Liver (tissue), 9 donors: ENCODE results near the gene IRF2. TPM values are rescaled to one million over a fixed set of nuclear protein-coding genes. Genes with fewer than 3 reads are reported as not detected.

Experiments used
- DNase-seq: peaks from one replicate; pipeline ENCODE4 v3.0.0-alpha.2; 2017; ENCODE audit warnings: low spot score
- H3K27ac ChIP-seq, 2 donors: one replicate each; pipeline ENCODE4 v1.7.0; 2013; ENCODE audit warnings: inconsistent platforms in 2 of 2, low read length in 2 of 2, control low read depth in 1 of 2, low read depth in 1 of 2, mild to moderate bottlenecking in 1 of 2
- H3K27me3 ChIP-seq, 4 donors: one replicate each; pipeline versions ENCODE4 v1.6.1 to v1.7.0; 2013; ENCODE audit warnings: low read length in 3 of 4, inconsistent platforms in 1 of 4, mild to moderate bottlenecking in 1 of 4, moderate library complexity in 1 of 4; ENCODE audit not compliant: control insufficient read depth in 4 of 4, insufficient read depth in 4 of 4
- H3K36me3 ChIP-seq, 4 donors: one replicate each; pipeline versions ENCODE4 v1.6.1 to v1.7.0; 2013; ENCODE audit warnings: low read length in 3 of 4, mild to moderate bottlenecking in 3 of 4, low read depth in 1 of 4, moderate library complexity in 1 of 4; ENCODE audit not compliant: control insufficient read depth in 4 of 4, insufficient read depth in 3 of 4
- H3K4me1 ChIP-seq, 4 donors: one replicate each; pipeline versions ENCODE4 v1.6.1 to v1.7.0; 2013; ENCODE audit warnings: low read length in 3 of 4, mild to moderate bottlenecking in 3 of 4, moderate library complexity in 1 of 4; ENCODE audit not compliant: control insufficient read depth in 4 of 4, insufficient read depth in 4 of 4
- H3K4me3 ChIP-seq, 3 donors: one replicate each; pipeline versions ENCODE4 v1.6.1 to v1.7.0; 2013; ENCODE audit warnings: low read length in 3 of 3, control low read depth in 1 of 3, low read depth in 1 of 3, mild to moderate bottlenecking in 1 of 3
- H3K9ac ChIP-seq, 2 donors: one replicate each; pipeline ENCODE4 v1.7.0; 2013; ENCODE audit warnings: low read length in 2 of 2, mild to moderate bottlenecking in 2 of 2, moderate library complexity in 2 of 2, control low read depth in 1 of 2, low read depth in 1 of 2
- H3K9me3 ChIP-seq, 4 donors: one replicate each; pipeline versions ENCODE4 v1.6.1 to v1.7.0; 2013; ENCODE audit warnings: low read length in 3 of 4; ENCODE audit not compliant: control insufficient read depth in 4 of 4
- ATF3 ChIP-seq: IDR thresholded peaks from 2 replicates; pipeline ENCODE4 v1.6.1; 2016; ENCODE audit warnings: antibody characterized with exemption
- CTCF ChIP-seq: fragments of 150-350 bp; IDR thresholded peaks from 2 replicates; pipeline ENCODE4 v1.5.1; 2017; ENCODE audit warnings: improper control_type of control experiment, low read depth, low read length; ENCODE audit not compliant: missing input control
- EGR1 ChIP-seq, 2 donors: IDR thresholded peaks; 2 replicates each; pipeline ENCODE4 v1.6.1; 2016 to 2018; ENCODE audit warnings: antibody characterized with exemption in 2 of 2, low read depth in 2 of 2
- FOXA1 ChIP-seq: IDR thresholded peaks from 2 replicates; pipeline ENCODE4 v1.6.1; 2016; ENCODE audit warnings: antibody characterized with exemption
- FOXA2 ChIP-seq: IDR thresholded peaks from 2 replicates; pipeline ENCODE4 v1.6.1; 2016; ENCODE audit warnings: antibody characterized with exemption
- GABPA ChIP-seq, 2 donors: IDR thresholded peaks in 1 of 2; conservative IDR thresholded peaks in 1 of 2; 2 replicates each; pipeline ENCODE4 v1.6.1; 2016; ENCODE audit warnings: antibody characterized with exemption in 2 of 2, mild to moderate bottlenecking in 1 of 2, moderate library complexity in 1 of 2
- HNF4A ChIP-seq, 2 donors: conservative IDR thresholded peaks; 2 replicates each; pipeline ENCODE4 v1.6.1; 2016; ENCODE audit warnings: antibody characterized with exemption in 2 of 2, mild to moderate bottlenecking in 2 of 2
- HNF4G ChIP-seq: IDR thresholded peaks from 2 replicates; pipeline ENCODE4 v1.6.1; 2016; ENCODE audit warnings: antibody characterized with exemption
- JUND ChIP-seq, 2 donors: IDR thresholded peaks; 2 replicates each; pipeline ENCODE4 v1.6.1; 2016; ENCODE audit warnings: antibody characterized with exemption in 2 of 2
- MAX ChIP-seq: IDR thresholded peaks from 2 replicates; pipeline ENCODE4 v1.6.1; 2016; ENCODE audit warnings: antibody characterized with exemption
- NR2F2 ChIP-seq: IDR thresholded peaks from 2 replicates; pipeline ENCODE4 v1.6.1; 2016; ENCODE audit warnings: antibody characterized with exemption
- RAD21 ChIP-seq, 2 donors: IDR thresholded peaks; 2 replicates each; pipeline ENCODE4 v1.6.1; 2016; ENCODE audit warnings: antibody characterized with exemption in 2 of 2, mild to moderate bottlenecking in 2 of 2
- REST ChIP-seq: IDR thresholded peaks from 2 replicates; pipeline ENCODE4 v1.6.1; 2016; ENCODE audit warnings: antibody characterized with exemption, mild to moderate bottlenecking
- RXRA ChIP-seq, 2 donors: IDR thresholded peaks; 2 replicates each; pipeline ENCODE4 v1.6.1; 2017 to 2018; ENCODE audit warnings: antibody characterized with exemption in 2 of 2, mild to moderate bottlenecking in 1 of 2
- SP1 ChIP-seq: IDR thresholded peaks from 2 replicates; pipeline ENCODE4 v1.6.1; 2018; ENCODE audit warnings: antibody characterized with exemption, mild to moderate bottlenecking
- TAF1 ChIP-seq: conservative IDR thresholded peaks from 2 replicates; pipeline ENCODE4 v1.6.1; 2016; ENCODE audit warnings: antibody characterized with exemption, mild to moderate bottlenecking
- YY1 ChIP-seq: IDR thresholded peaks from 2 replicates; pipeline ENCODE4 v1.6.1; 2016; ENCODE audit warnings: antibody characterized with exemption, mild to moderate bottlenecking
- ZBTB33 ChIP-seq: IDR thresholded peaks from 2 replicates; pipeline ENCODE4 v1.6.1; 2016; ENCODE audit warnings: antibody characterized with exemption
- WGBS: extraction: QIAGEN DNeasy Blood & Tissue Kit; methylation state at CpG from one replicate; pipeline ENCODE4 v1.1.7; 2013; 5-methylcytosine and 5-hydroxymethylcytosine counted together
- polyA plus RNA-seq, 2 donors: library from polyadenylated mRNA; stranded (reverse) in 1 of 2; unstranded in 1 of 2; fragments of 200-250 nt in 1 of 2; fragments of >200 nt in 1 of 2; fragmentation: Nextera tagmentation in 1 of 2; extraction: Ambion mirVana in 1 of 2; gene quantifications; one replicate each; pipeline versions ENCODE4 v1.2.1 to v1.2.3, GENCODE V29; 2013 to 2015
- total RNA-seq, 2 donors: library from RNA; depleted of rRNA; stranded (reverse); fragments of >200 nt; gene quantifications; one replicate each; pipeline ENCODE4 v1.2.3, GENCODE V29; 2014
- donor health status: healthy.
- donor health status: healthy.
- donor health status: healthy.
- donor health status: healthy.
- donor health status: healthy.

IRF2 gene
- total and polyA plus RNA-seq, 4 donors, result 12.9 to 25.5 (median 22.2) TPM

GRCh38 chr4:184427687-184428086 lies 46.7 kb downstream of the IRF2 start:
- Histone ChIP-seq H3K9ac (no peak overlapping the region), H3K27ac (no peak overlapping the region), H3K27me3 (no peaks in the 10 kb centered on the region), H3K36me3 (peaks cover 2 to 35% (median 24%) of the 10 kb centered on the region in 4 donors), H3K9me3 (no peaks in the 10 kb centered on the region), H3K4me3 (no peak overlapping the region), H3K4me1 (peaks cover 0 to 2% (median 0%) of the 10 kb centered on the region in 4 donors)
- WGBS, result 66% methylated on average over 1 of the region's 1 CpG
- no peak for TF ChIP-seq HNF4A (conservative IDR thresholded peaks at IDR 0.05)
- no peak for TF ChIP-seq GABPA (IDR thresholded peaks at IDR 0.05 in 1 of 2, conservative IDR thresholded peaks at IDR 0.05 in 1 of 2)
- no peak for TF ChIP-seq ZBTB33
- TF ChIP-seq ATF3, result no peak
- no peak for TF ChIP-seq FOXA2
- TF ChIP-seq CTCF, result no peak
- no peak for TF ChIP-seq REST
- TF ChIP-seq FOXA1, result no peak
- no peak for TF ChIP-seq TAF1
- no peak for DNase-seq

GRCh38 chr4:184427093-184427492 lies 47.3 kb downstream of the IRF2 start:
- 89% methylated on average over 3 of the region's 3 CpGs for WGBS
- no peaks in the 10 kb centered on the region for H3K9me3 ChIP-seq
- peaks cover 0 to 2% (median 0%) of the 10 kb centered on the region in 4 donors for H3K4me1 ChIP-seq
- H3K36me3 ChIP-seq, result peaks cover 2 to 35% (median 25%) of the 10 kb centered on the region in 4 donors
- no peaks in the 10 kb centered on the region for H3K27me3 ChIP-seq
- H3K9ac ChIP-seq, result no peak overlapping the region
- no peak for DNase-seq
- no peak overlapping the region for H3K4me3 ChIP-seq
- H3K27ac ChIP-seq, result no peak overlapping the region
- TF ChIP-seq SP1, result no peak
- TF ChIP-seq YY1, result no peak
- TF ChIP-seq CTCF, result no peak
- no peak for TF ChIP-seq REST
- TF ChIP-seq EGR1 (IDR thresholded peaks at IDR 0.05; ENCODE audit: low read depth in 2 of 2), result no peak
- no peak for TF ChIP-seq FOXA1
- TF ChIP-seq HNF4G, result no peak
- TF ChIP-seq ATF3, result no peak
- no peak for TF ChIP-seq HNF4A (conservative IDR thresholded peaks at IDR 0.05)
- no peak for TF ChIP-seq JUND (IDR thresholded peaks at IDR 0.05)
- TF ChIP-seq NR2F2, result no peak
- TF ChIP-seq MAX, result no peak
- no peak for TF ChIP-seq RAD21 (IDR thresholded peaks at IDR 0.05)
- TF ChIP-seq RXRA (IDR thresholded peaks at IDR 0.05), result no peak
- TF ChIP-seq GABPA (IDR thresholded peaks at IDR 0.05 in 1 of 2, conservative IDR thresholded peaks at IDR 0.05 in 1 of 2), result no peak
- no peak for TF ChIP-seq TAF1
- TF ChIP-seq FOXA2, result no peak
